HUES48 (cell line): ENCODE results near the gene DOCK9.
A peak's percentile ranks its signal among the peaks of the same experiment; 100 is the strongest.

Source experiments
- H3K27ac ChIP-seq: one replicate; pipeline ENCODE4 v1.7.0; 2013; ENCODE audit warnings: low read depth, low read length, inconsistent platforms
- H3K27me3 ChIP-seq: 2 replicates; pipeline ENCODE4 v1.6.1; 2013; ENCODE audit warnings: mild to moderate bottlenecking, low read length; ENCODE audit not compliant: control insufficient read depth, insufficient read depth
- H3K36me3 ChIP-seq: 2 replicates; pipeline ENCODE4 v1.6.1; 2013; ENCODE audit warnings: low read length; ENCODE audit not compliant: control insufficient read depth, insufficient read depth
- H3K4me1 ChIP-seq: 2 replicates; pipeline ENCODE4 v1.6.1; 2013; ENCODE audit warnings: mild to moderate bottlenecking, low read length; ENCODE audit not compliant: control insufficient read depth, insufficient read depth
- H3K4me3 ChIP-seq: 2 replicates; pipeline ENCODE4 v1.5.1; 2013; ENCODE audit warnings: mild to moderate bottlenecking, low read depth, low read length
- H3K9ac ChIP-seq: 2 replicates; pipeline ENCODE4 v1.6.1; 2013; ENCODE audit warnings: mild to moderate bottlenecking, low read depth, low read length, moderate library complexity
- H3K9me3 ChIP-seq: 2 replicates; pipeline ENCODE4 v1.6.1; 2013; ENCODE audit warnings: low read length; ENCODE audit not compliant: control insufficient read depth, insufficient read depth

Gene DOCK9

DNA sequence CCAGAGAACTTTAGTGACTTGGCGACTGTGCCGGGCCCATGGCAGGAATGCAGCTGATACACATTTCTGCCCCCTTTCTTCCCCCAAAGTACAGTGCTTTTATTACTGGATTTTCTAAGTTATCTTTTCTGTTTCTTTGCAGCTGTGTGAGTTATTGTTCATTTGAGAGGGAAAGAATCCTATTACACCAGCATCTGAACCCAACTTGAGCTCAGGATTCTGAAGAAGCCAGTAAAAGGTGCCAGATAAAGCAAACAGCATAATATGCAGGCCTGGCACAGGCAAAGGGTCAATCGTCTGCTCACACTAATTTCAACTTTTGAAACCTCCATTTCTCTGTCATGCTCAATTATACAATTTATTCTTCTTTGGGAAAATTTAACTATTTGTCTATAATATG lies 93.9 kb downstream of the DOCK9 start:
- Histone ChIP-seq H3K9ac (no peak overlapping the region), H3K27ac (no peak overlapping the region), H3K36me3 (peaks cover 12% of the 10 kb centered on the region; the same call in 1 of the 2 replicates), H3K4me3 (no peak overlapping the region), H3K27me3 (no peaks in the 10 kb centered on the region), H3K9me3 (no peaks in the 10 kb centered on the region), H3K4me1 (peaks cover 26% of the 10 kb centered on the region)

DNA sequence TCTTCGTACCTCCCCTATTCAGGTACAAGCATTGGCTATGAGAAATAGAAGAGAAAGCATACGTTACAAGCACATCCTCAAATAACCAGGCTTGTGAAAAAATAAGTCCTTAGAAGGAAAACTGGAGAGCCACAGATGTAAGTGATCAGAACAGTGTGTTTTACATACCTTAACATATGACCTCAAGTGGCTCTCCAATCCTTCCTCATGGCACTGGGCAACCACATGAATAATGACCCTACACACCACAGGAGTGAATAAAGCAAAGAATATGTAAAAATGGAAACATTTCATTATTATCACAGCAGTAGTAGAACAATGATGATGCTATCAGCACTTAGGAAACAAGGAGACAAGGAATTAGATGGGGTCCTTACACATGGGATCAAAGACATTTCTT lies 96.5 kb downstream of the DOCK9 start:
- Histone ChIP-seq H3K9me3 (no peaks in the 10 kb centered on the region), H3K36me3 (peaks cover 12% of the 10 kb centered on the region; the same call in 1 of the 2 replicates), H3K4me3 (no peak overlapping the region), H3K27me3 (no peaks in the 10 kb centered on the region), H3K9ac (no peak overlapping the region), H3K27ac (no peak overlapping the region), H3K4me1 (peaks cover 17% of the 10 kb centered on the region)

DNA sequence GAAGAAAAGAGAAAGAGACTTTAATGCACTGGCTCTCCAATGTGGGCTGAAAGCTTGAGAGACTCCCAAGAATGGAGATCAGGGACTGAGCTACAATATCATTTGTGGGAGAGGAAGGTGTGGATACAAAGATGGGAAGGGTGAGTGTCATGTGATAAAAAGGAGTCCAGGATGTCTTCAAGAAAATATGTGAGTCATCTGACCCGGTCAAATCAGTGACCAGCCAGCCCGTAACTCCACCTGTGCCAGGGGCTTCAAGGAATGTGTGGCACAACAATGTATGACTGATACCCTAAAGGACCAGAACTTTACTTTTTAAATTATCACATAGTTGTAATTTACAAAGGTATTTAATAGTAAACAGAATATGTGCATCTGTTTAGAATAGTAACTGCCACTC lies 97.2 kb downstream of the DOCK9 start:
- peaks cover 16% of the 10 kb centered on the region for H3K4me1 ChIP-seq
- H3K4me3 ChIP-seq, result no peak overlapping the region
- H3K27me3 ChIP-seq, result no peaks in the 10 kb centered on the region
- H3K36me3 ChIP-seq, result peaks cover 12% of the 10 kb centered on the region; the same call in 1 of the 2 replicates
- no peaks in the 10 kb centered on the region for H3K9me3 ChIP-seq
- no peak overlapping the region for H3K27ac ChIP-seq
- H3K9ac ChIP-seq, result no peak overlapping the region

DNA sequence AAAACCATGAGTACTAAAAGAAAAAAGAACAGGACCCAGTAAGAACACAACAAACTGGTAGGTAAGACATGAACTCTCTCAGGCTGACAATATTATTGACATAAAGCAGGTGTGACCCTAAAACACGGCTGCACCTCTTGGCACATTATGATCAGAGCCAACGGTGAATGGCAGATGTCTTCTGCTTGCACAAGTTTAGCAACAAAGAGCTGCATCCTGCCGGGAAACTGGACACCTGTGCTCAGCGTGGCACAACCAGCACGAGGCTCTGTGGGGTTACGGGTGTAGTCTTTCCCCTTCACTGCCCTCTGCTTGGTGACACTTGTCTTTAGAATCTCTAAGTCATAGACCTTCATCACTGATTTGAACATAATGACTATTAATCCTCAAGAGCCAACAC lies 97.9 kb downstream of the DOCK9 start:
- no peaks in the 10 kb centered on the region for H3K27me3 ChIP-seq
- peaks cover 22% of the 10 kb centered on the region for H3K4me1 ChIP-seq
- no peaks in the 10 kb centered on the region for H3K9me3 ChIP-seq
- no peak overlapping the region for H3K27ac ChIP-seq
- H3K36me3 ChIP-seq, result peaks cover 12% of the 10 kb centered on the region; the same call in 1 of the 2 replicates
- H3K4me3 ChIP-seq, result no peak overlapping the region
- H3K9ac ChIP-seq, result no peak overlapping the region

DNA sequence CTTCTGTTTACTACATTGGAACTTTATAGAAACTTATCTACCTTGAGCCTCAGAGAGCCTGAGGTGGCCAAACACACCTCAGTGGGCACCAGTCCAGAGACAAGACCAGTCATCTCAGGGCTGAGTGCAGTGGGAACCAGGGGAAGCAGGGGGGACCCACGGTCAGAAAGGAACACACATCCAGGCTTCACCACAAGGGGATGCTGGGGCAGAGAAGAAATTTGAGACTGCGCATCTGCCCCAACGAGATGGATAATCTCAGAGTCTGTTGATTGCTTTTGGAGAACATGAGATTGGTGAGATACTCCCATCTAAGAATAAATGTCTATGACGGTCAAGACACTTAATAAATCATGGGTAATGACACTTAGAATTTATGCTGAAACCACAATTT lies 98.7 kb downstream of the DOCK9 start:
- Histone ChIP-seq H3K4me3 (no peak overlapping the region), H3K4me1 (peaks cover 30% of the 10 kb centered on the region), H3K27me3 (no peaks in the 10 kb centered on the region), H3K36me3 (peaks cover 12% of the 10 kb centered on the region; the same call in 1 of the 2 replicates), H3K9me3 (no peaks in the 10 kb centered on the region), H3K9ac (no peak overlapping the region), H3K27ac (no peak overlapping the region)

DNA sequence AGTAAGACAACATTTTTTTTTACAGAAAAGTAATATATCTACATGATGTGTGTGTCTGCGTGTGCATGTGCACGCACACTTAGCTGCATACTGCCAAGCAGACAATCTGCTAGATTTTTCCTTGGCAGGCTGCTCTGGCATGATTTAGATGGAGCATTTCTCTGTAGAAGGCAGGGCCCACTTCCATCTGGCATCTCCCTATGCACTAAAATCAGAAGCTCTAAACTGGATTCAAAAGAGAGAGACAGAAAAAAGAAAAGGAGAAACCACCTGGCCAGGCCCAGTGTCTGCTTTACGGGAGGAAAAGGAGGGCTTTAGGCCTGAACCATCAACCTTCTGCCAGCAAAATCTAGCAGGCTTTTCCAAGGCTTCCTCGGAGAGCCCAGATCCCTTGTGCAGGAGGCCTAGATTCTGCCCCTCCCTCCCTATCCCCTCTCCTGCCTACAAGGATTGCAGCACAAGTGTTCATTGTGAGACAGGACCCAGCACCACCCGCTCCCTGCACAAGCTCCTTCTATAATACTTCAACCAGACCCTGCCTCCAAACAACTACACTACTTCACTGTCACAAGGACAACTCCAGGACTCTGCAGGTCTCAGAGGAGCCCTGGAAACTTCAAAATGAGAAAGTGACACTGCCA lies 99.3 kb downstream of the DOCK9 start:
- Histone ChIP-seq H3K4me1 (peaks cover 30% of the 10 kb centered on the region), H3K9me3 (0 out of 2 replicates have a peak, but pooled peaks cover 3% of the 10 kb centered on the region), H3K27ac (no peak overlapping the region), H3K9ac (no peak overlapping the region), H3K4me3 (no peak overlapping the region), H3K27me3 (no peaks in the 10 kb centered on the region), H3K36me3 (peaks cover 12% of the 10 kb centered on the region; the same call in 1 of the 2 replicates)

GRCh38 chr13:98877936-98878335 lies 99.9 kb downstream of the DOCK9 start:
- Histone ChIP-seq H3K27ac (no peak overlapping the region), H3K36me3 (peaks cover 11% of the 10 kb centered on the region; the same call in 1 of the 2 replicates), H3K27me3 (no peaks in the 10 kb centered on the region), H3K9ac (no peak overlapping the region), H3K4me1 (peaks cover 30% of the 10 kb centered on the region), H3K9me3 (0 out of 2 replicates have a peak, but pooled peaks cover 8% of the 10 kb centered on the region), H3K4me3 (no peak overlapping the region)

- Histone ChIP-seq H3K36me3 (peaks cover 7% of the 10 kb centered on the region; the same call in 1 of the 2 replicates), H3K9me3 (0 out of 2 replicates have a peak, but pooled peaks cover 8% of the 10 kb centered on the region), H3K27ac (no peak overlapping the region), H3K9ac (no peak overlapping the region), H3K4me3 (no peak overlapping the region), H3K4me1 (peaks cover 30% of the 10 kb centered on the region), H3K27me3 (no peaks in the 10 kb centered on the region)
Observed at GRCh38 chr13:98877466-98877865, 100.4 kb downstream of the DOCK9 start.

GRCh38 chr13:98875146-98875729 lies 102.6 kb downstream of the DOCK9 start:
- H3K9ac ChIP-seq, result 0 out of 2 replicates have a peak overlapping the region, but pooled peaks have one; percentile 10
- H3K9me3 ChIP-seq, result 0 out of 2 replicates have a peak, but pooled peaks cover 8% of the 10 kb centered on the region
- H3K27me3 ChIP-seq, result no peaks in the 10 kb centered on the region
- peaks cover 4% of the 10 kb centered on the region; the same call in 1 of the 2 replicates for H3K36me3 ChIP-seq
- H3K4me1 ChIP-seq, result peaks cover 30% of the 10 kb centered on the region
- peak overlapping the region; percentile 6; the same call in 1 of the 2 replicates for H3K4me3 ChIP-seq
- peak overlapping the region; percentile 67 for H3K27ac ChIP-seq

DNA sequence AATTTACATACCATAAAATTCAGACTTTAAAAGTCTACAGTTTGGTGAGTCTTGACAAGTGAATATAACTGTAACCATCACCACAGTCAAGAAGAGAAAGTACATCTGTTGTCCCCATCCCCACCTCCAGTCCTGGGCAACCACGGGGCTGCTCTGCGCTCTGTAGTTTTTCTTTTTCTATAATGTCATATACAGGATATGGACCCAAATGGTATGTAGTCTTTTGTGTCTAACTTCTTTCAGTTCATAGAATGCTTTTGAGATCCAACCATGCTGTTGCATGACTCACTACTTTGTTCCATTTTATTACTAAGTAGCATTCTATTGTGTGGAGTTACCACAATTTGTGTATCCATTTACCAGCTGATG lies 103.9 kb downstream of the DOCK9 start:
- peaks cover 30% of the 10 kb centered on the region for H3K4me1 ChIP-seq
- no peaks in the 10 kb centered on the region for H3K27me3 ChIP-seq
- H3K4me3 ChIP-seq, result no peak overlapping the region
- no peak overlapping the region for H3K27ac ChIP-seq
- 0 out of 2 replicates have a peak, but pooled peaks cover 8% of the 10 kb centered on the region for H3K9me3 ChIP-seq
- no peak overlapping the region for H3K9ac ChIP-seq
- H3K36me3 ChIP-seq, result no peaks in the 10 kb centered on the region

DNA sequence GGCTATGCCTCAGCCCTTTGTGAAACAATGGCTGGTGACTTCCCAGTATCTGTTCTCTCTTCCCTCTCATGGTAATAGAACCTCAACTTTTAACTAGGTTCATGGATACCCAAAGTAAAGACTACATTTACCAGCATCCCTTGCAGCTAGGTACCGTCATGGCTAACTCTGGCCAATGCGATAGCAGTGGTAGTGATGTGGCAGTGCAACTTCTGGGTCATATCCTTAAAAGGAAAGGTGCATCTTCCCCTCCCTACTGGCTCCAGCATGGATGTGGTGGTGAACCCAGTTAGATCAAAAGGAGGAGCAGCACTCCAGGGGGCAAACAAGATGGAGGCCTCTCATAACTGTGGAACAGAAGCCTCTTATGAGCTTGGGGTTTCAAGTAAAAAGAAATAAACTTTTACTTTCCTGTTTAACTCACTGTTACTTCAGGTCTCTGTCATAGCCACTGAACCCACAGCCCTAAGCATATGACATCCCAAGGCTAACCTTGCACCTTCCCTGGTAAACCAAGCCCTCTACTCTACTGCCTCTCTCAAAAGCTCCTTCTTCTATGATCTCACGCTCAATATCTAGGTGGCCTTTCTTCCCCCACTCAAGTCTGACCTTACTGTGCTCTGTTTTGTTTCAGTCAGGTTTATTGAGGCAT lies 104.4 kb downstream of the DOCK9 start:
- 0 out of 2 replicates have a peak, but pooled peaks cover 8% of the 10 kb centered on the region for H3K9me3 ChIP-seq
- no peak overlapping the region for H3K9ac ChIP-seq
- H3K4me1 ChIP-seq, result peaks cover 30% of the 10 kb centered on the region
- no peak overlapping the region for H3K4me3 ChIP-seq
- H3K27me3 ChIP-seq, result no peaks in the 10 kb centered on the region
- no peaks in the 10 kb centered on the region for H3K36me3 ChIP-seq
- no peak overlapping the region for H3K27ac ChIP-seq
